DMS153 (cell line): Measurements from ENCODE around the gene PCSK9.
A peak's percentile ranks its signal among the peaks of the same experiment; 100 is the strongest.

Experiments used
- DNase-seq: peaks from one replicate; lab custom pipeline; 2025; lab: John Stamatoyannopoulos, UW

PCSK9 gene

GRCh38 chr1:55059302-55060132 is 20.2 kb downstream of the PCSK9 start:
- no peak for DNase-seq

GRCh38 chr1:55060133-55060999 is 21.0 kb downstream of the PCSK9 start:
- no peak for DNase-seq

GRCh38 chr1:55061000-55061705 is 21.8 kb downstream of the PCSK9 start:
- no peak for DNase-seq

- DNase-seq: no peak
These were observed 22.5 kb downstream of the PCSK9 start for GRCh38 chr1:55061706-55062321.

- DNase-seq: no peak
These were observed 23.6 kb downstream of the PCSK9 start for GRCh38 chr1:55062801-55063576.

GRCh38 chr1:55063577-55063942 is 24.2 kb downstream of the PCSK9 start:
- no peak for DNase-seq

- DNase-seq: peak; percentile 19
These were observed 24.8 kb downstream of the PCSK9 start for GRCh38 chr1:55064071-55064581.

GRCh38 chr1:55064861-55065263 is 25.5 kb downstream of the PCSK9 start:
- no peak for DNase-seq

GRCh38 chr1:55065648-55066047 is 26.3 kb downstream of the PCSK9 start:
- no peak for DNase-seq

GRCh38 chr1:55067022-55067778 is 27.9 kb downstream of the PCSK9 start:
- DNase-seq: no peak

- DNase-seq: no peak
These were observed 28.6 kb downstream of the PCSK9 start for GRCh38 chr1:55067914-55068313.

- no peak for DNase-seq
These were observed 29.3 kb downstream of the PCSK9 start for GRCh38 chr1:55068638-55069037.

- DNase-seq: no peak
These were observed 29.9 kb downstream of the PCSK9 start for GRCh38 chr1:55069280-55069679.

- no peak for DNase-seq
These were observed 31.2 kb downstream of the PCSK9 start for GRCh38 chr1:55070293-55071164.

GRCh38 chr1:55071477-55071876 is 32.1 kb downstream of the PCSK9 start:
- DNase-seq: no peak

GRCh38 chr1:55073187-55073916 is 34.0 kb downstream of the PCSK9 start:
- DNase-seq: no peak

- no peak for DNase-seq
These were observed 35.1 kb downstream of the PCSK9 start for GRCh38 chr1:55074455-55074854.

- no peak for DNase-seq
These were observed 37.0 kb downstream of the PCSK9 start for GRCh38 chr1:55076356-55076755.

- DNase-seq: no peak
These were observed 39.1 kb downstream of the PCSK9 start for GRCh38 chr1:55078470-55078869.
